HCT116 (cell line): ENCODE results near the gene PLPPR3. TPM values are rescaled to one million over a fixed set of nuclear protein-coding genes. Genes with fewer than 3 reads are reported as not detected.

ENCODE experiments used
- ATAC-seq: fragments of 200-7000 bp; cut with Tn5 transposase; 2 replicates; pipeline ENCODE4 v1.9.1; 2020; ENCODE audit warnings: mild to moderate bottlenecking, moderate library complexity
- BruUV-seq: library from RNA; stranded (reverse); fragments of 400-500 nt; replicated peaks from 2 replicates; lab custom pipeline; 2021; lab: Mats Ljungman, UMichigan
- CTCF ChIA-PET: fragments of 300-600 bp; sonication (Branson Sonifier 250); formaldehyde crosslinking; loops from one replicate; lab custom pipeline; 2021; ENCODE audit warnings: antibody characterized with exemption; lab: Charles Lee
- POLR2A ChIA-PET: fragments of 300-600, 350-600 bp; sonication (Branson Sonifier 250); formaldehyde crosslinking; loops from one replicate; lab custom pipeline; 2021; ENCODE audit warnings: antibody characterized with exemption; lab: Charles Lee
- RAD21 ChIA-PET, 2 experiments: fragments of 300-600 bp; sonication (Branson Sonifier 250); formaldehyde crosslinking; loops; one replicate each; lab custom pipeline; 2023; ENCODE audit warnings: low total read pairs in 2 of 2; ENCODE audit not compliant: uncharacterized antibody in 2 of 2, unreplicated experiment in 2 of 2, low non-redundant PET in 1 of 2; lab: Charles Lee
- DNase-seq: peaks from one replicate; pipeline ENCODE4 v3.0.0-alpha.2; 2010; ENCODE audit warnings: low read depth, low spot score
- H2AFZ ChIP-seq: fragments of 200-600 bp; shearing (Covaris generic), sonication (generic); 2 replicates; pipeline ENCODE4 v1.6.1; 2017; ENCODE audit warnings: low read depth, mixed run types, mixed read lengths, antibody characterized with exemption, low read length; ENCODE audit not compliant: poor library complexity, severe bottlenecking
- H3K27ac ChIP-seq: 2 replicates; pipeline ENCODE4 v1.5.1; 2012; ENCODE audit warnings: low read depth, low read length
- H3K27me3 ChIP-seq: fragments of 200-600 bp; sonication (generic); 2 replicates; pipeline ENCODE4 v1.6.1; 2016; ENCODE audit warnings: mixed run types, low read length, mixed read lengths; ENCODE audit not compliant: insufficient read depth
- H3K36me3 ChIP-seq, 2 experiments: fragments of 200-500 bp in 1 of 2; fragments of 200-600 bp in 1 of 2; sonication (Bioruptor generic) in 1 of 2; sonication (generic) in 1 of 2; 2 replicates each; pipeline versions ENCODE4 v1.5.1 to v1.6.1; 2014 to 2016; ENCODE audit warnings: low read length in 2 of 2, inconsistent platforms in 1 of 2, mixed read lengths in 1 of 2, mixed run types in 1 of 2; ENCODE audit not compliant: insufficient read depth in 2 of 2, control insufficient read depth in 1 of 2
- H3K4me1 ChIP-seq, 2 experiments: fragments of 200-600 bp in 1 of 2; sonication (generic) in 1 of 2; 2 replicates each; pipeline versions ENCODE4 v1.5.1 to v1.6.1; 2012 to 2017; ENCODE audit warnings: low read length in 2 of 2, inconsistent platforms in 1 of 2, mild to moderate bottlenecking in 1 of 2, mixed read lengths in 1 of 2, mixed run types in 1 of 2, moderate library complexity in 1 of 2; ENCODE audit not compliant: insufficient read depth in 2 of 2, control insufficient read depth in 1 of 2
- H3K4me2 ChIP-seq: fragments of 200-600 bp; sonication (generic); 2 replicates; pipeline ENCODE4 v1.6.1; 2017; ENCODE audit warnings: mixed run types, low read length, mixed read lengths
- H3K4me3 ChIP-seq, 2 experiments: fragments of 200-600 bp in 1 of 2; sonication (generic) in 1 of 2; replicated peaks in 1 of 2; 2 replicates each; pipeline ENCODE4 v1.5.1; 2011 to 2016; ENCODE audit warnings: low read length in 2 of 2, control low read depth in 1 of 2, low read depth in 1 of 2, mild to moderate bottlenecking in 1 of 2, mixed read lengths in 1 of 2, mixed run types in 1 of 2
- H3K79me2 ChIP-seq: fragments of 200-600 bp; sonication (generic); 2 replicates; pipeline ENCODE4 v1.6.1; 2017; ENCODE audit warnings: mild to moderate bottlenecking, mixed run types, low read length, moderate library complexity, mixed read lengths; ENCODE audit not compliant: insufficient read depth
- H3K9ac ChIP-seq: fragments of 200-600 bp; sonication (generic); 2 replicates; pipeline ENCODE4 v1.6.1; 2016; ENCODE audit warnings: low read length, mixed read lengths
- H3K9me2 ChIP-seq: fragments of 200-600 bp; sonication (generic), shearing (Covaris generic); 2 replicates; pipeline ENCODE4 v1.6.1; 2017; ENCODE audit warnings: mixed run types, mild to moderate bottlenecking, moderate library complexity; ENCODE audit not compliant: insufficient read depth
- H3K9me3 ChIP-seq, 2 experiments: fragments of 200-500 bp in 1 of 2; fragments of 200-600 bp in 1 of 2; sonication (Bioruptor generic) in 1 of 2; sonication (generic) in 1 of 2; 2 replicates each; pipeline ENCODE4 v1.6.1; 2014 to 2017; ENCODE audit warnings: low read length in 2 of 2, mixed read lengths in 2 of 2, inconsistent platforms in 1 of 2, low read depth in 1 of 2, mild to moderate bottlenecking in 1 of 2, mixed run types in 1 of 2, moderate library complexity in 1 of 2; ENCODE audit not compliant: control insufficient read depth in 1 of 2, insufficient read depth in 1 of 2
- H4K20me1 ChIP-seq: fragments of 200-600 bp; sonication (generic), shearing (Covaris generic); 2 replicates; pipeline ENCODE4 v1.6.1; 2017; ENCODE audit warnings: mixed run types, mild to moderate bottlenecking, moderate library complexity; ENCODE audit not compliant: insufficient read depth
- CBX3 ChIP-seq: IDR thresholded peaks from 2 replicates; pipeline ENCODE4 v1.6.1; 2012; ENCODE audit warnings: low read depth
- ELF1 ChIP-seq: IDR thresholded peaks from 2 replicates; pipeline ENCODE4 v1.6.1; 2012; ENCODE audit warnings: low read depth, borderline replicate concordance
- EZH2 ChIP-seq: fragments of 200-600 bp; sonication (generic); IDR thresholded peaks from 2 replicates; pipeline ENCODE4 v1.6.1; 2017; ENCODE audit warnings: antibody characterized with exemption, mixed run types
- FOSL1 ChIP-seq: IDR thresholded peaks from 2 replicates; pipeline ENCODE4 v1.6.1; 2012; ENCODE audit warnings: low read depth
- JUND ChIP-seq: IDR thresholded peaks from 2 replicates; pipeline ENCODE4 v1.6.1; 2012
- POLR2A ChIP-seq: IDR thresholded peaks from 2 replicates; pipeline ENCODE4 v1.7.0; 2011; ENCODE audit warnings: borderline replicate concordance; ENCODE audit not compliant: insufficient read depth, insufficient read length; ENCODE audit errors: extremely low read depth
- POLR2AphosphoS5 ChIP-seq: IDR thresholded peaks from 2 replicates; pipeline ENCODE4 v1.6.1; 2011; ENCODE audit warnings: mild to moderate bottlenecking, low read depth, low read length, moderate library complexity
- SIN3A ChIP-seq: IDR thresholded peaks from 2 replicates; pipeline ENCODE4 v1.6.1; 2012; ENCODE audit warnings: low read depth
- SP1 ChIP-seq: IDR thresholded peaks from 2 replicates; pipeline ENCODE4 v1.6.1; 2012; ENCODE audit warnings: low read depth
- SRF ChIP-seq: IDR thresholded peaks from 2 replicates; pipeline ENCODE4 v1.6.1; 2012; ENCODE audit warnings: low read depth
- TCF7L2 ChIP-seq: IDR thresholded peaks from 2 replicates; pipeline ENCODE4 v1.7.0; 2011; ENCODE audit warnings: borderline replicate concordance, inconsistent platforms; ENCODE audit not compliant: insufficient read depth, insufficient read length; ENCODE audit errors: extremely low read depth
- YY1 ChIP-seq: IDR thresholded peaks from 2 replicates; pipeline ENCODE4 v1.6.1; 2011; ENCODE audit warnings: low read length, low read depth, moderate library complexity, mild to moderate bottlenecking; ENCODE audit not compliant: insufficient replicate concordance; ENCODE audit errors: extremely low read depth
- intact Hi-C: fragments of 100-400 bp; cut with micrococcal nuclease; formaldehyde crosslinking; loops from 2 replicates; pipeline ENCODE4 v1.10.0; 2022
- total RNA-seq: library from RNA; stranded (reverse); gene quantifications from one replicate; pipeline ENCODE4 v1.2.1, GENCODE V29; 2021; ENCODE audit not compliant: unreplicated experiment
- TF ChIP-seq, protein P1 (sequence below): IDR thresholded peaks from 2 replicates; pipeline ENCODE4 v1.6.1; 2012

PLPPR3 gene
- total RNA-seq, 1 experiment from 2014 or later, result 0.27 TPM

DNA sequence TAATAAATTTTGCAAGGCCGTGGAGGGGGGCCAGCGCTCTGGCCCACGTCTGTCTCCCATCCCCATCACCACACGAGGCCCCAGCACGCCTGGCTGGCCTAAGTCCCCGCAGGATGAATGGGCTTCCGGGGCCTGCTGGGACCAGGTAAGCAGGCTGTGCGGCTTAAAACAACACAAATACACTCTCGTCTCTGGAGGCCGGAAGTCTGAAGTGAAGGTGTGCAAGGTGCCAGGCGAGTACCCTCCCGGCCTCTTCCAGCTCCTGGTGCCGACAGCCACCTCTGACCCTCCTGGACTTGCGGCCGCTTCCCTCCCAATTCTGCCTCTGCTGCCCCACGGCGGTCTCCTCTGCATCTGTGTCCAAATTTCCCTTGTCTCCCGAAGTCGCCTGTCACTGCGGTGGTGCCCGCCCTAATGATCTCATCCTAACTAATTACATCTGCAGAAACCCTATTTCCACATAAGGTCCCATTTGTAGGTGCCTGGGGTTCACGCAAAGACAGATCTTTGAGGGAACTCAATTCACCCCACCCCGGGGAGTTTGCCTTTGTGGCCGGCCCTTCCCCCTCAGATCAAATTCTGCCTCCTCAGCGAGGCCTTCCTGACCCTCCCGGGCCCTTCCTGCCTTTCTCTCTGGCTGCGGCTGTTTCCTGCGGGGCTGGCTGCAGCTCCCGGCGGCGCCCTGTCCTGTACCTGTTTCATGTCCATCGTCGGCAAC lies 32.6 kb downstream of the PLPPR3 start:
- no peaks in the 10 kb centered on the region for H3K36me3 ChIP-seq
- no peak overlapping the region for H3K4me2 ChIP-seq
- RAD21 ChIA-PET, result no interaction called here
- no peak overlapping the region for H3K4me3 ChIP-seq
- no peaks in the 10 kb centered on the region for H3K27me3 ChIP-seq
- DNase-seq, result no peak
- H3K9ac ChIP-seq, result no peak overlapping the region
- TF ChIP-seq EZH2 (no peak), SP1 (no peak), CBX3 (no peak), POLR2A (no peak), POLR2AphosphoS5 (no peak), TCF7L2 (no peak), YY1 (no peak), SRF (no peak), FOSL1 (no peak), SIN3A (no peak), JUND (no peak), ELF1 (no peak)
- TF ChIP-seq, protein P1, sequence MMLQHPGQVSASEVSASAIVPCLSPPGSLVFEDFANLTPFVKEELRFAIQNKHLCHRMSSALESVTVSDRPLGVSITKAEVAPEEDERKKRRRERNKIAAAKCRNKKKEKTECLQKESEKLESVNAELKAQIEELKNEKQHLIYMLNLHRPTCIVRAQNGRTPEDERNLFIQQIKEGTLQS, result no peak
- H3K79me2 ChIP-seq, result no peaks in the 10 kb centered on the region
- CTCF ChIA-PET, result no interaction called here
- no peak for ATAC-seq
- no peak overlapping the region for H2AFZ ChIP-seq
- no TSS peak for BruUV-seq
- POLR2A ChIA-PET, result no interaction called here
- no peaks in the 10 kb centered on the region for H3K9me2 ChIP-seq
- peaks cover 8% of the 10 kb centered on the region in 2 experiments for H3K4me1 ChIP-seq
- no peaks in the 10 kb centered on the region for H3K9me3 ChIP-seq
- H3K27ac ChIP-seq, result no peak overlapping the region
- H4K20me1 ChIP-seq, result no peaks in the 10 kb centered on the region
- intact Hi-C loops, result no loop called here
